ENCODE data around the gene VAV2. TPM values are rescaled to one million over a fixed set of nuclear protein-coding genes. Genes with fewer than 3 reads are reported as not detected.
"Not testable (repeated sequence)": the region's sequence is repeated elsewhere in the genome, so short reads cannot be mapped to it uniquely, and the experiment has no call there.

Gene VAV2
- total RNA-seq, 1 donor from 2014 or later, result 61.9 TPM

GRCh38 chr9:133747309-133747708 is 244.8 kb downstream of the VAV2 start:
- peaks cover 9% of the 10 kb centered on the region for H3K27me3 Mint-ChIP-seq (ENCODE audit: low read depth)
- no peaks in the 10 kb centered on the region for H3K36me3 Mint-ChIP-seq
- H3K4me1 Mint-ChIP-seq, result no peaks in the 10 kb centered on the region
- no peak overlapping the region for H3K27ac Mint-ChIP-seq
- no peak for DNase-seq (ENCODE audit: low spot score in 2 of 2, unreplicated experiment in 2 of 2)
- H3K4me3 Mint-ChIP-seq, result no peak overlapping the region
- H3K9me3 Mint-ChIP-seq, result peaks cover 50% of the 10 kb centered on the region
- no peak for TF ChIP-seq CTCF (IDR thresholded peaks at IDR 0.05; ENCODE audit: unreplicated experiment)

- H3K27ac Mint-ChIP-seq; H3K4me3 Mint-ChIP-seq; H3K4me1 Mint-ChIP-seq; H3K27me3 Mint-ChIP-seq (ENCODE audit: low read depth); H3K36me3 Mint-ChIP-seq; DNase-seq (ENCODE audit: low spot score in 2 of 2, unreplicated experiment in 2 of 2): not testable (repeated sequence)
- H3K9me3 Mint-ChIP-seq, result peaks cover 32% of the 10 kb centered on the region
Observed at GRCh38 chr9:133744528-133744927, 247.6 kb downstream of the VAV2 start.

- Mint-ChIP-seq H3K9me3 (peaks cover 20% of the 10 kb centered on the region), H3K4me1 (peaks cover under 1% of the 10 kb centered on the region), H3K27me3 (ENCODE audit: low read depth) (peaks cover 9% of the 10 kb centered on the region), H3K4me3 (no peak overlapping the region), H3K27ac (no peak overlapping the region), H3K36me3 (no peaks in the 10 kb centered on the region)
- peak; percentile 67 to 89 for DNase-seq (ENCODE audit: low spot score in 2 of 2, unreplicated experiment in 2 of 2)
- peak; percentile 99 for TF ChIP-seq CTCF (IDR thresholded peaks at IDR 0.05; ENCODE audit: unreplicated experiment)
Observed at GRCh38 chr9:133742849-133743444, 249.2 kb downstream of the VAV2 start.

GRCh38 chr9:133742251-133742650 is 249.9 kb downstream of the VAV2 start:
- H3K27ac Mint-ChIP-seq, result no peak overlapping the region
- H3K4me1 Mint-ChIP-seq, result peaks cover 5% of the 10 kb centered on the region
- H3K4me3 Mint-ChIP-seq, result no peak overlapping the region
- no peak for DNase-seq (ENCODE audit: low spot score in 2 of 2, unreplicated experiment in 2 of 2)
- no peaks in the 10 kb centered on the region for H3K36me3 Mint-ChIP-seq
- H3K9me3 Mint-ChIP-seq, result peaks cover 14% of the 10 kb centered on the region
- no peak for TF ChIP-seq CTCF (IDR thresholded peaks at IDR 0.05; ENCODE audit: unreplicated experiment)
- H3K27me3 Mint-ChIP-seq (ENCODE audit: low read depth), result peaks cover 9% of the 10 kb centered on the region

GRCh38 chr9:133741716-133742115 is 250.4 kb downstream of the VAV2 start:
- Mint-ChIP-seq H3K27ac (no peak overlapping the region), H3K4me3 (no peak overlapping the region), H3K4me1 (peaks cover 5% of the 10 kb centered on the region), H3K9me3 (peaks cover 10% of the 10 kb centered on the region), H3K27me3 (ENCODE audit: low read depth) (peaks cover 9% of the 10 kb centered on the region), H3K36me3 (no peaks in the 10 kb centered on the region)
- DNase-seq (ENCODE audit: low spot score in 2 of 2, unreplicated experiment in 2 of 2), result no peak
- no peak for TF ChIP-seq CTCF (IDR thresholded peaks at IDR 0.05; ENCODE audit: unreplicated experiment)

- H3K27me3 Mint-ChIP-seq (ENCODE audit: low read depth), result peaks cover 9% of the 10 kb centered on the region
- no peak for DNase-seq (ENCODE audit: low spot score in 2 of 2, unreplicated experiment in 2 of 2)
- TF ChIP-seq CTCF (IDR thresholded peaks at IDR 0.05; ENCODE audit: unreplicated experiment), result no peak
- no peak overlapping the region for H3K27ac Mint-ChIP-seq
- H3K36me3 Mint-ChIP-seq, result no peaks in the 10 kb centered on the region
- no peak overlapping the region for H3K4me3 Mint-ChIP-seq
- H3K4me1 Mint-ChIP-seq, result peaks cover 5% of the 10 kb centered on the region
- peaks cover 4% of the 10 kb centered on the region for H3K9me3 Mint-ChIP-seq
Observed at GRCh38 chr9:133740911-133741310, 251.2 kb downstream of the VAV2 start.

Measured in mesothelial cell of epicardium (in vitro differentiated cells).